OCI-LY7 (cell line): ENCODE data around the gene ACTN1. TPM values are rescaled to one million over a fixed set of nuclear protein-coding genes. Genes with fewer than 3 reads are reported as not detected.

Experiments used
- BruUV-seq: library from RNA; stranded (reverse); fragments of 400-500 nt; replicated peaks from 2 replicates; lab custom pipeline; 2021; lab: Mats Ljungman, UMichigan
- CTCF ChIA-PET: fragments of 300-600 bp; sonication (Branson Sonifier 250); formaldehyde crosslinking; loops from one replicate; lab custom pipeline; 2022; ENCODE audit warnings: antibody characterized with exemption; ENCODE audit not compliant: unreplicated experiment; lab: Charles Lee
- POLR2A ChIA-PET: fragments of 300-600 bp; sonication (Branson Sonifier 250); formaldehyde crosslinking; loops from one replicate; lab custom pipeline; 2022; ENCODE audit warnings: antibody characterized with exemption; lab: Charles Lee
- DNase-seq: peaks from one replicate; pipeline ENCODE4 v3.0.0-alpha.2; 2015; ENCODE audit warnings: low spot score
- H2AFZ ChIP-seq: fragments of 200-600 bp; sonication (generic), shearing (Covaris generic); 2 replicates; pipeline ENCODE4 v1.6.1; 2014; ENCODE audit warnings: mild to moderate bottlenecking, antibody characterized with exemption, low read length, moderate library complexity
- H3K27ac ChIP-seq: fragments of 200-600 bp; sonication (generic); 2 replicates; pipeline ENCODE4 v1.5.1; 2014; ENCODE audit warnings: mixed run types, low read depth, mild to moderate bottlenecking, moderate library complexity, low read length, inconsistent platforms; ENCODE audit not compliant: poor library complexity, severe bottlenecking
- H3K36me3 ChIP-seq: fragments of 200-600 bp; sonication (generic); 2 replicates; pipeline ENCODE4 v1.6.1; 2014; ENCODE audit warnings: mild to moderate bottlenecking, antibody characterized with exemption, low read length, moderate library complexity, mixed read lengths; ENCODE audit not compliant: insufficient read depth
- H3K4me1 ChIP-seq: fragments of 200-600 bp; sonication (generic); 2 replicates; pipeline ENCODE4 v1.5.1; 2014; ENCODE audit warnings: mild to moderate bottlenecking, low read length; ENCODE audit not compliant: insufficient read depth, poor library complexity, severe bottlenecking
- H3K4me2 ChIP-seq: fragments of 200-600 bp; sonication (generic); 2 replicates; pipeline ENCODE4 v1.6.1; 2014; ENCODE audit warnings: mild to moderate bottlenecking, low read length
- H3K4me3 ChIP-seq: fragments of 200-600 bp; sonication (generic); 2 replicates; pipeline ENCODE4 v1.5.1; 2014; ENCODE audit warnings: mild to moderate bottlenecking, low read depth, low read length; ENCODE audit not compliant: poor library complexity, severe bottlenecking
- H3K79me2 ChIP-seq: fragments of 200-600 bp; sonication (generic); 2 replicates; pipeline ENCODE4 v1.6.1; 2016; ENCODE audit warnings: low read depth, mild to moderate bottlenecking, low read length, moderate library complexity, mixed read lengths; ENCODE audit not compliant: insufficient read depth
- H3K9me2 ChIP-seq: fragments of 200-600 bp; sonication (generic); 2 replicates; pipeline ENCODE4 v1.6.1; 2016; ENCODE audit warnings: mild to moderate bottlenecking, low read length, mixed read lengths; ENCODE audit not compliant: insufficient read depth
- H3K9me3 ChIP-seq: fragments of 200-600 bp; sonication (generic); 2 replicates; pipeline ENCODE4 v1.6.1; 2014; ENCODE audit warnings: mild to moderate bottlenecking, mixed run types, low read length, mixed read lengths
- H4K20me1 ChIP-seq: fragments of 200-600 bp; sonication (generic); 2 replicates; pipeline ENCODE4 v1.6.1; 2014; ENCODE audit warnings: mild to moderate bottlenecking, antibody characterized with exemption, low read length, moderate library complexity, mixed read lengths; ENCODE audit not compliant: insufficient read depth
- EZH2phosphoT487 ChIP-seq: fragments of 200-600 bp; sonication (generic); IDR thresholded peaks from 2 replicates; pipeline ENCODE4 v1.6.1; 2018; ENCODE audit warnings: low read depth, borderline replicate concordance, mild to moderate bottlenecking, mixed run types, antibody characterized with exemption, low read length, moderate library complexity, mixed read lengths
- intact Hi-C: fragments of 100-400 bp; cut with micrococcal nuclease; formaldehyde crosslinking; loops from one replicate; pipeline ENCODE4 v1.10.0; 2022; ENCODE audit not compliant: unreplicated experiment
- total RNA-seq, 2 experiments: library from RNA; depleted of rRNA in 1 of 2; stranded (reverse); fragments of >200 nt in 1 of 2; shearing (Covaris generic) in 1 of 2; gene quantifications; 2 replicates each; pipeline ENCODE4 v1.2.3, GENCODE V29; 2014 to 2022
- TF ChIP-seq, protein P1 (sequence below): fragments of 200-600 bp; sonication (generic); conservative IDR thresholded peaks from 2 replicates; pipeline ENCODE4 v1.5.1; 2014; ENCODE audit warnings: mild to moderate bottlenecking, antibody characterized with exemption, low read length, moderate library complexity, mixed read lengths

The ACTN1 gene
- total RNA-seq, 2 experiments from 2014 or later = 0.51 to 1.8 TPM

DNA sequence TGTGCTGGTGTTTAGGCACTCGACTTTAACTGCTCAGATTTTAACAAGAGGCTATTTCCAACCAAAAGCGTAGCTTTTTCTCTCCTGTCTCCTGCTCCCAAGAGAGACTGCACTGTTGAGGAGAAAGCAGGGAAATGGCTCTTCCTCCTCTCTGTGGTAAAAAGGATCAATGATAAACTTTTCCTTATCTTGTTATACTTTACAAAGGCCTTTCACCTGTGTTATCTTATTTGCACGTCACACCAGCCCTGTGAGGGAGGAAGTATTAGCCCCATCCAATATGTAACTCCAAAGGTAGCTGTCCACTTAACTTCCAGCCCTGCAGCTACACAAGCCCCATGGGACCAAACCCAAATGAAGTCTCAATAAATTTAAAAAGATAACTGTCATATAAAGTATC is 153.4 kb downstream of the ACTN1 start:
- H3K27ac ChIP-seq = no peak overlapping the region
- CTCF ChIA-PET = no interaction called here
- H3K4me1 ChIP-seq = peaks cover 38% of the 10 kb centered on the region
- no peaks in the 10 kb centered on the region for H3K9me3 ChIP-seq
- no peaks in the 10 kb centered on the region for H3K9me2 ChIP-seq
- POLR2A ChIA-PET = interaction anchor here (0.6 to 1.2 kb wide), 5 partner anchors 33 to 583 kb away, joined by 3 to 7 read pairs (median 4); partner anchors contain the start of gene ZFP36L1
- no TSS peak for BruUV-seq
- H3K79me2 ChIP-seq = no peaks in the 10 kb centered on the region
- H4K20me1 ChIP-seq = no peaks in the 10 kb centered on the region
- intact Hi-C loops = loop anchor here (2.0 to 10.0 kb wide), 3 partner anchors 577 to 991 kb away; no protein-coding TSS in a partner anchor
- H3K36me3 ChIP-seq = no peaks in the 10 kb centered on the region
- H2AFZ ChIP-seq = no peak overlapping the region
- H3K4me3 ChIP-seq = no peak overlapping the region
- H3K4me2 ChIP-seq = no peak overlapping the region
- DNase-seq = no peak
- no peak for TF ChIP-seq EZH2phosphoT487
- TF ChIP-seq, protein P1, sequence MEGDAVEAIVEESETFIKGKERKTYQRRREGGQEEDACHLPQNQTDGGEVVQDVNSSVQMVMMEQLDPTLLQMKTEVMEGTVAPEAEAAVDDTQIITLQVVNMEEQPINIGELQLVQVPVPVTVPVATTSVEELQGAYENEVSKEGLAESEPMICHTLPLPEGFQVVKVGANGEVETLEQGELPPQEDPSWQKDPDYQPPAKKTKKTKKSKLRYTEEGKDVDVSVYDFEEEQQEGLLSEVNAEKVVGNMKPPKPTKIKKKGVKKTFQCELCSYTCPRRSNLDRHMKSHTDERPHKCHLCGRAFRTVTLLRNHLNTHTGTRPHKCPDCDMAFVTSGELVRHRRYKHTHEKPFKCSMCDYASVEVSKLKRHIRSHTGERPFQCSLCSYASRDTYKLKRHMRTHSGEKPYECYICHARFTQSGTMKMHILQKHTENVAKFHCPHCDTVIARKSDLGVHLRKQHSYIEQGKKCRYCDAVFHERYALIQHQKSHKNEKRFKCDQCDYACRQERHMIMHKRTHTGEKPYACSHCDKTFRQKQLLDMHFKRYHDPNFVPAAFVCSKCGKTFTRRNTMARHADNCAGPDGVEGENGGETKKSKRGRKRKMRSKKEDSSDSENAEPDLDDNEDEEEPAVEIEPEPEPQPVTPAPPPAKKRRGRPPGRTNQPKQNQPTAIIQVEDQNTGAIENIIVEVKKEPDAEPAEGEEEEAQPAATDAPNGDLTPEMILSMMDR = no peak

DNA sequence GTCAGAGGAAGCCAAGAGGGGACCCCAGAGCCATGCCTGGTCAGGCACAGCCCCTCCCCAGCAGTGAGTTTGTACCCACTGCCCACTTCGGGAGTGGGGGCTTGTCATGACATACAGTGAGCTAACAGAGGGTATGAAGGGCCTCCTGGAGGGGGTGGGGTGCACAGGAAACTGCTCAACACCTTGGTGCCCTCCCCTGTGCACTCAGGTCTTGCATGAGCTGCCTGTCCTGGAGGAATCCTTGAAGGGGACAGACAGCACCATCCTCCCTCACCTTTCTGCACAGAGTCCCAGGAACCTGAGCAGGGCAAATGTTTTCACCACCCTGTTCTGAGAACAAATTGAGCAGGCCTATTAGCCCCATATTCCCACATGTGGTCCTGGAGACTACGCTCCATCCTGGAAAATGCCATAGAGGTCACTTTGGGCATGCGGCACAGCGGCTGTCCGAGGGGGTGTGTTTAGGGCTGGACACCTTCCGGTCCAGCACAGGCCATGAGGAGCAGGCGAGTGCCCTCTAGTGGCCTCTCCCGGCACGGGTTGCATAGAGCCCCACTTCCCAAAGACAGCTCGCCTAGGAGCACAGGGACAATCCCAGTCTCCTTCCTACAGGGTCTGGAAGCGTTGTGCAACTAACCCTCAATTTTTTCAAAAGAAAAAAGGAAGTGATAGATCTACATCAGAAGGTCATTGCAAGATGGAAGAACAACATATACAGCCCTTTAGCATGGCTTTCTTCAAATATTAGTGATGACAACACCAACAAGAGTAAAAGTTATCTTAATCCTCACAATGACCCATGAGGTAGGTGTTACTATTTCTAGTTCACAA is 154.4 kb downstream of the ACTN1 start:
- Histone ChIP-seq H3K79me2 (no peaks in the 10 kb centered on the region), H3K9me3 (no peaks in the 10 kb centered on the region), H3K4me3 (no peak overlapping the region), H3K9me2 (no peaks in the 10 kb centered on the region), H4K20me1 (no peaks in the 10 kb centered on the region), H3K36me3 (no peaks in the 10 kb centered on the region), H3K4me2 (peak overlapping the region; percentile 46), H3K4me1 (peaks cover 45% of the 10 kb centered on the region), H2AFZ (peak overlapping the region; percentile 81), H3K27ac (no peak overlapping the region)
- intact Hi-C loops = loop anchor here (2.0 to 10.0 kb wide), 3 partner anchors 576 to 990 kb away; no protein-coding TSS in a partner anchor
- CTCF ChIA-PET = interaction anchor here (0.6 kb wide), 1 partner anchor 566 kb away, joined by 3 read pairs; no protein-coding TSS in a partner anchor
- TF ChIP-seq, protein P1 = peak; percentile 99
- no peak for TF ChIP-seq EZH2phosphoT487
- DNase-seq = peak; percentile 65
- no TSS peak for BruUV-seq
- POLR2A ChIA-PET = interaction anchor here (0.6 to 1.2 kb wide), 4 partner anchors 10 to 573 kb away, joined by 3 to 4 read pairs (median 4); no protein-coding TSS in a partner anchor
